Lower leg skin (tissue), 4 donors: Measurements from ENCODE around the gene EPHA6. TPM values are rescaled to one million over a fixed set of nuclear protein-coding genes. Genes with fewer than 3 reads are reported as not detected.

ENCODE experiments used
- DNase-seq, 2 donors: peaks; one replicate each; pipeline ENCODE4 v3.0.0-alpha.2; 2019; ENCODE audit warnings: low spot score in 2 of 2
- H3K4me3 ChIP-seq: fragments of 200-600 bp; sonication (generic); 2 replicates; pipeline ENCODE4 v1.5.1; 2017; ENCODE audit warnings: mild to moderate bottlenecking, low read depth; ENCODE audit not compliant: poor library complexity, severe bottlenecking
- CTCF ChIP-seq, 3 donors: fragments of 450-650 bp; IDR thresholded peaks; one replicate each; pipeline ENCODE4 v1.5.1; 2016; ENCODE audit warnings: antibody characterized with exemption in 3 of 3, mild to moderate bottlenecking in 3 of 3, moderate library complexity in 2 of 3
- POLR2A ChIP-seq, 2 donors: fragments of 450-650 bp; IDR thresholded peaks; one replicate each; pipeline ENCODE4 v1.6.1; 2016 to 2017; ENCODE audit warnings: antibody characterized with exemption in 2 of 2, mild to moderate bottlenecking in 1 of 2, moderate library complexity in 1 of 2
- WGBS, 2 donors: methylation state at CpG; one replicate each; pipeline ENCODE4 v1.1.5; 2018; 5-methylcytosine and 5-hydroxymethylcytosine counted together
- intact Hi-C: fragments of 100-400 bp; cut with DNase I; formaldehyde crosslinking; loops from one replicate; pipeline ENCODE4 v1.15.0; 2023; ENCODE audit warnings: low total_unique reads
- total RNA-seq, 4 donors: library from RNA; depleted of rRNA; stranded (reverse); fragments of >200 nt; gene quantifications; one replicate each; pipeline ENCODE4 v1.1.0, GENCODE V29; 2016

EPHA6 gene
- total RNA-seq, 4 donors from 2014 or later, result 0.23 TPM; not detected in 3

- intact Hi-C loops, result no loop called here
- H3K4me3 ChIP-seq, result no peak overlapping the region
- TF ChIP-seq POLR2A (IDR thresholded peaks at IDR 0.05) (no peak), CTCF (IDR thresholded peaks at IDR 0.05) (no peak)
- WGBS, 2 donors, result 65 to 77% methylated on average over 2 of the region's 2 CpGs
- DNase-seq, result no peak
Measured at GRCh38 chr3:97720417-97720816, 906.0 kb downstream of the EPHA6 start.

DNA sequence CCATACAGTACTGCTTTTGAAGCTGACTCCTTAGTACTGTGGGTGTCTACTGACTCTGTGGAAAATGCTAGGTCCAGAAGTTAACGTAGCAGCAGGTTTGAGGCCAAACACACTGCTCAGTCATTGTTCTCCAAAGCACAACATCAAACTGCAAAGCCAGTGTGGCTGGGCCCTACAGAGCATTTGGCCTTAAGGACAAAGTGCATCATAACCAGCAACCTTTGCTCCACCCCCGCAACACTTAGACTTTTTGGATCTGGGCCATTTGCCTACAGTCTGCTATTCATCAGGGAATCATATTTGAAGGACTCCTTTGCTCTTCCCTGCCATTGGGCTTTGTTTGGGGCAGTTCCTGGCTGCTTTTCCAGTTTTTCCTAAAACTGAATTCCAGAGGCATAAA, 907.1 kb downstream of the EPHA6 start:
- intact Hi-C loops, result no loop called here
- WGBS, 2 donors, result 68 to 71% methylated on average over 2 of the region's 2 CpGs
- no peak overlapping the region for H3K4me3 ChIP-seq
- TF ChIP-seq POLR2A (IDR thresholded peaks at IDR 0.05) (no peak), CTCF (IDR thresholded peaks at IDR 0.05) (no peak)
- no peak for DNase-seq

GRCh38 chr3:97736928-97737327, 922.5 kb downstream of the EPHA6 start:
- 29 to 33% methylated on average over 3 of the region's 3 CpGs for WGBS, 2 donors
- DNase-seq, result no peak

GRCh38 chr3:97738761-97739160, 924.4 kb downstream of the EPHA6 start:
- no peak overlapping the region for H3K4me3 ChIP-seq
- intact Hi-C loops, result no loop called here
- TF ChIP-seq POLR2A (IDR thresholded peaks at IDR 0.05), result no peak
- TF ChIP-seq CTCF (IDR thresholded peaks at IDR 0.05), result no peak
- WGBS, 2 donors, result 53 to 55% methylated on average over 1 of the region's 1 CpG
- no peak for DNase-seq

More at GRCh38 chr3:97736928-97737327, 922.5 kb downstream of the EPHA6 start:
- intact Hi-C loops, result no loop called here
- no peak overlapping the region for H3K4me3 ChIP-seq
- TF ChIP-seq POLR2A (IDR thresholded peaks at IDR 0.05) (no peak), CTCF (IDR thresholded peaks at IDR 0.05) (no peak)

DNA sequence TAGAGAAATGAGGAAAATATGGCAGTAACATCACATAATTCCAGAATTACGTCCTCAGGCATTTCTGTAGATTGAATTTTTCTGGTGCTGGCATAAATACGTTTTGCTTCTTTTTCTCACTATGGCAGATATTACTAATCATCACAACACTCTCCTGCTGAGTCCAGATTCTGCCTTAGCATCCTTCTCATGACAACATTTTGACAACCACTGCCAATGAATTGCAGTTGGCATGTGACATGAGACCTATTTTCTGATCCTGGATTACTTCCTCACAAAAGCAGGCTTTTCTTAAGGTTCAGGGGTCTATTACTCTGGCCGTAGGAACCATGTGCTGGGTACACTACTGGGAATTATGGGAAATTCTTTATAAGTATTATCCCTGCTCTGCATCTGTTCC, 927.6 kb downstream of the EPHA6 start:
- intact Hi-C loops, result no loop called here
- no peak overlapping the region for H3K4me3 ChIP-seq
- no peak for DNase-seq
- TF ChIP-seq CTCF (IDR thresholded peaks at IDR 0.05) (no peak), POLR2A (IDR thresholded peaks at IDR 0.05) (no peak)
- WGBS, 2 donors, result 73 to 83% methylated on average over 3 of the region's 3 CpGs

DNA sequence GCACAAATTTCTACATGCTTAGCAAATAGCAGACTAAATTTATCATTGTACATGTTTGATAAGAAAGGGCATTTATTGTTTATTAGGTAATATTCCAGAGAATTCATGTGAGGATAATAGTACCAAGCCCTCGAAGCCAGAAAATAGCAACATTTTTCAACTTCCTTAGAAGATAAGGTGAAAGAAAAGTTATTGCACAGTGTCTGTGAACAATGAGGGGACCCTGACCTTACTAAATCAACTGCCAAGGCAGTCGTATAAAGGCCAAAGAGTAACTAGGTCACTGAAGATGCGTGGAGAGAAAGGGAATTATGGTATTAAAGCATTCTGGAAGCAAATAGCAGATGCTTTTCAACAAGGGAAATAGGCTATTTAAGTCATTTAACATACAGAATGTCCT, 929.9 kb downstream of the EPHA6 start:
- H3K4me3 ChIP-seq, result no peak overlapping the region
- WGBS, 2 donors, result 57 to 67% methylated on average over 3 of the region's 3 CpGs
- intact Hi-C loops, result no loop called here

More for the DNA sequence above, 929.9 kb downstream of the EPHA6 start:
- no peak for TF ChIP-seq POLR2A (IDR thresholded peaks at IDR 0.05)
- no peak for TF ChIP-seq CTCF (IDR thresholded peaks at IDR 0.05)
- no peak for DNase-seq
